Measurements from ENCODE around the gene HEATR5A. TPM values are rescaled to one million over a fixed set of nuclear protein-coding genes. Genes with fewer than 3 reads are reported as not detected.
A peak's percentile ranks its signal among the peaks of the same experiment; 100 is the strongest.

HEATR5A gene
- total and polyA plus RNA-seq, 10 of the 15 experiments (the other 5 are each of a cell fraction or from before 2014, with no cell fraction given), result 5.1 to 37.1 (median 13.8) TPM

- TF ChIP-seq POLR2AphosphoS5 (IDR thresholded peaks at IDR 0.05; ENCODE audit: low read length) (peak; percentile 86), ZNF622 (IDR thresholded peaks at IDR 0.05) (no peak), EP300 (IDR thresholded peaks at IDR 0.05; ENCODE audit: borderline replicate concordance in 1 of 2, control insufficient read depth in 1 of 2, low read depth in 2 of 2, low read length in 2 of 2) (no peak), NBN (IDR thresholded peaks at IDR 0.05) (0 out of 2 replicates have a peak, but pooled peaks have one; percentile 59), USF2 (IDR thresholded peaks at IDR 0.05; ENCODE audit: borderline replicate concordance, low read depth, low read length) (no peak), IKZF1 (conservative IDR thresholded peaks at IDR 0.05) (peak; percentile 61), USF1 (IDR thresholded peaks at IDR 0.05; ENCODE audit: borderline replicate concordance, extremely low read length, insufficient read depth, low read depth, low read length) (no peak), ZBTB40 (IDR thresholded peaks at IDR 0.05; ENCODE audit: borderline replicate concordance) (no peak), SUZ12 (IDR thresholded peaks at IDR 0.05; ENCODE audit: unreplicated experiment) (no peak), HCFC1 (IDR thresholded peaks at IDR 0.05; ENCODE audit: low read length) (peak; percentile 27; the same call in 1 of the 2 replicates), MAX (IDR thresholded peaks at IDR 0.05; ENCODE audit: low read depth, low read length) (peak; percentile 70; the same call in 1 of the 2 replicates), ATF7 (IDR thresholded peaks at IDR 0.05; ENCODE audit: low read depth) (peak; percentile 73; the same call in 1 of the 2 replicates), IKZF2 (IDR thresholded peaks at IDR 0.05) (peak in 1 of 2 experiments; percentile 14; a peak in 1 of 4 replicates), YY1 (IDR thresholded peaks at IDR 0.05; ENCODE audit: low read depth, low read length) (peak; percentile 75), CEBPB (IDR thresholded peaks at IDR 0.05; ENCODE audit: borderline replicate concordance in 1 of 2, low read depth in 2 of 2, low read length in 2 of 2) (no peak), TCF3 (IDR thresholded peaks at IDR 0.05; ENCODE audit: borderline replicate concordance, insufficient read depth, low read depth, low read length) (no peak), ESRRA (IDR thresholded peaks at IDR 0.05; ENCODE audit: low read length) (no peak), HDAC2 (IDR thresholded peaks at IDR 0.05) (no peak), ZNF384 (IDR thresholded peaks at IDR 0.05; ENCODE audit: borderline replicate concordance, low read depth, low read length) (no peak), ZBED1 (IDR thresholded peaks at IDR 0.05; ENCODE audit: borderline replicate concordance) (no peak), YBX1 (IDR thresholded peaks at IDR 0.05) (no peak), TBL1XR1 (IDR thresholded peaks at IDR 0.05; ENCODE audit: low read depth, low read length) (peak; percentile 23; the same call in 1 of the 2 replicates), IRF5 (IDR thresholded peaks at IDR 0.05; ENCODE audit: borderline replicate concordance) (no peak)
Measured at GRCh38 chr14:31456841-31457664, 36.7 kb upstream of the HEATR5A start, which contains the start of gene DTD2 (continued).
